ENCODE measurements around the gene FXYD1.
A peak's percentile ranks its signal among the peaks of the same experiment; 100 is the strongest.

Gene FXYD1

GRCh38 chr19:35122687-35123551 lies 15.7 kb upstream of the FXYD1 start:
- no peak for TF ChIP-seq ZFX (IDR thresholded peaks at IDR 0.05; ENCODE audit: borderline replicate concordance)
- H3K27ac ChIP-seq = peak overlapping the region; percentile 71

- TF ChIP-seq, protein P1, sequence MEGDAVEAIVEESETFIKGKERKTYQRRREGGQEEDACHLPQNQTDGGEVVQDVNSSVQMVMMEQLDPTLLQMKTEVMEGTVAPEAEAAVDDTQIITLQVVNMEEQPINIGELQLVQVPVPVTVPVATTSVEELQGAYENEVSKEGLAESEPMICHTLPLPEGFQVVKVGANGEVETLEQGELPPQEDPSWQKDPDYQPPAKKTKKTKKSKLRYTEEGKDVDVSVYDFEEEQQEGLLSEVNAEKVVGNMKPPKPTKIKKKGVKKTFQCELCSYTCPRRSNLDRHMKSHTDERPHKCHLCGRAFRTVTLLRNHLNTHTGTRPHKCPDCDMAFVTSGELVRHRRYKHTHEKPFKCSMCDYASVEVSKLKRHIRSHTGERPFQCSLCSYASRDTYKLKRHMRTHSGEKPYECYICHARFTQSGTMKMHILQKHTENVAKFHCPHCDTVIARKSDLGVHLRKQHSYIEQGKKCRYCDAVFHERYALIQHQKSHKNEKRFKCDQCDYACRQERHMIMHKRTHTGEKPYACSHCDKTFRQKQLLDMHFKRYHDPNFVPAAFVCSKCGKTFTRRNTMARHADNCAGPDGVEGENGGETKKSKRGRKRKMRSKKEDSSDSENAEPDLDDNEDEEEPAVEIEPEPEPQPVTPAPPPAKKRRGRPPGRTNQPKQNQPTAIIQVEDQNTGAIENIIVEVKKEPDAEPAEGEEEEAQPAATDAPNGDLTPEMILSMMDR (IDR thresholded peaks at IDR 0.05) = no peak
- TF ChIP-seq ZFX (IDR thresholded peaks at IDR 0.05; ENCODE audit: borderline replicate concordance) = no peak
- H3K27ac ChIP-seq = peak overlapping the region; percentile 71
Measured at GRCh38 chr19:35123573-35123972, 15.1 kb upstream of the FXYD1 start.

- TF ChIP-seq, protein P1 (IDR thresholded peaks at IDR 0.05) = no peak
- H3K27ac ChIP-seq = peak overlapping the region; percentile 71
Measured at GRCh38 chr19:35124098-35125060, 14.2 kb upstream of the FXYD1 start.

DNA sequence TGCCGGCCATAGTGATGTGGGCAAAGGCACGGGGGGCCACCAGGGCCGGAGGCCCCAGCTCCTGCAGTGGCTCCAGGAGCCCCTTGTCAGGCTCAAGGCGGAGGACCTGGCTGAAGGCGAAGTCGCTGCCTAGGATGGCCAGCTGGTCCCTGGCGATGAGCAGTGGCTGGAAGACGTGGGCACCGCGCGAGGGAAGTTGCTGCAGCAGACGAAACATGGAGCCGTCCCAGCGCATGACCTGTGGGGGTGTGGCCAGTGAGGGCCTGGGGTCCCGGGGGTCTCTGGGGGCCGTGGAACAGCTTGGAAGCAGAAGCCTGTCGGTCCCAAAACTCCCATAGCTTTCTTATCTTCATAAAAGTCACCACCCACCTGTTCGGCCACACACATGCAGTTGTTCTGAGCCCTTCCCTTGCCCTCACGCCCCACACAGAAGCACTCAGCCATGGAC lies 13.3 kb upstream of the FXYD1 start:
- peak overlapping the region; percentile 71 for H3K27ac ChIP-seq
- TF ChIP-seq, protein P1 (IDR thresholded peaks at IDR 0.05) = no peak
- TF ChIP-seq ZFX (IDR thresholded peaks at IDR 0.05; ENCODE audit: borderline replicate concordance) = no peak

DNA sequence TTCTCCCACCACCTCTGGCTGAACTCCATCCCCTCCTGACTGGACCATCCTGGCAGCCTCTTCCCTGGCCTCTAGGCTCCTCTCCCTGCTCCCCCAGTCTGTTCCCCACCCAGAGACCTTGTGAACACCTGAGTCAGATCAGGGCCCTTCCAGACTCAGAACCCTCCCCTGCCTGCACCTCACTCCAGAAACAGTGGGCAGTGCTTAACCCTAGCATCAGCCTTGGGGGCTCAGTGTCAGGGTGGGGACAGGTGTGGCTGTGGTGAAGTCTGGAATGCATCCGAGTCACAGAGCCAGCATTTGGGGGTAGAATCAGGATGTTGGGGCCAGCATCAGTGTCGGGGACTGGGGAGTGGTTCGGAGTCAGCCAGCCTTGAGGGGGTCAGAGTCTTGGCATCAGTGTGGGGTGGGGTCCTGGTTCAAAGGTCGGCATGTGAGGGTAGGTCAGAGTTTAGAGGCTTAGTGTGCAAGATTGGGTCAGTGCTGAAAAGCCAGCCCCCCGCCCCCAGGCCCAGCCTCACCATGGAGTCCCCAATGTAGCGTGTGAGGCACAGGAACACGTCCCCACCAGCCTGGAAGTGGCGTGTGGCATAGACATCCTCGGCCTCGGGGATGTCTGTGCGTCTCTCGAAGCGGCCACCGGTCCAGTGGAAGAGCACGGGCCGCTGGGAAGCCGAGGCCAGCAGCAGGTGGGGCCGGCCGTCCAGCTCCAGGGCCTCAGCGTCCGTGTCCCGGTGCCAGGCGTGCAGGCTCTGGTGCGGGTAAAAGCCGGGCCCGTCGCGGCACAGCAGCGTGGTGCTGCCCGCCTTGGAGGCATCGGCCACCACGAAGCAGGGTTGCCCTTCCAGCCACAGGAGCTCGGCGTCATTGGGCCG lies 12.6 kb upstream of the FXYD1 start:
- H3K27ac ChIP-seq = no peak overlapping the region
- TF ChIP-seq, protein P1 (IDR thresholded peaks at IDR 0.05) = no peak
- no peak for TF ChIP-seq ZFX (IDR thresholded peaks at IDR 0.05; ENCODE audit: borderline replicate concordance)

DNA sequence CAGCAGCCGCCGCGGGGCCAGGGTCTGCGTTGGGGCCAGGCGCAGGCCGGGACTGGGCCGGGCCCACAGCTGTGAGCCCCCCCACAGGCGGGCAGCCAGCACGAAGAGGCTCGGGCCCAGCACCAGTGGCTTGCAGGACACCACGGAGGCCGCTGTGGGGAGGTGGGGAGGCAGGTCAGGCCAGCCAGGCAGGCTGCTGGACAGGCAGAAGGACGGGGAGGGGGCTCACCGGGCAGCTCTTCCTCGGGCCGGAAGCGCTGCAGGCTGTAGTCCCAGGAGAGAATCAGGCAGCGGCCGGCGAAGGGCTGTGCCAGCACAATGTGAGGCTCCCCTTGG lies 12.0 kb upstream of the FXYD1 start:
- H3K27ac ChIP-seq = no peak overlapping the region
- TF ChIP-seq ZFX (IDR thresholded peaks at IDR 0.05; ENCODE audit: borderline replicate concordance) = no peak

GRCh38 chr19:35127871-35128270 lies 10.8 kb upstream of the FXYD1 start:
- no peak for TF ChIP-seq ZFX (IDR thresholded peaks at IDR 0.05; ENCODE audit: borderline replicate concordance)
- TF ChIP-seq, protein P1 (IDR thresholded peaks at IDR 0.05) = no peak
- H3K27ac ChIP-seq = no peak overlapping the region

Measured in 22Rv1 (cell line).